OCI-LY7 (cell line): ENCODE results near the gene AATK. TPM values are rescaled to one million over a fixed set of nuclear protein-coding genes. Genes with fewer than 3 reads are reported as not detected.

ENCODE experiments used
- BruUV-seq: library from RNA; stranded (reverse); fragments of 400-500 nt; replicated peaks from 2 replicates; lab custom pipeline; 2021; lab: Mats Ljungman, UMichigan
- CTCF ChIA-PET: fragments of 300-600 bp; sonication (Branson Sonifier 250); formaldehyde crosslinking; loops from one replicate; lab custom pipeline; 2022; ENCODE audit warnings: antibody characterized with exemption; ENCODE audit not compliant: unreplicated experiment; lab: Charles Lee
- POLR2A ChIA-PET: fragments of 300-600 bp; sonication (Branson Sonifier 250); formaldehyde crosslinking; loops from one replicate; lab custom pipeline; 2022; ENCODE audit warnings: antibody characterized with exemption; lab: Charles Lee
- DNase-seq: peaks from one replicate; pipeline ENCODE4 v3.0.0-alpha.2; 2015; ENCODE audit warnings: low spot score
- H2AFZ ChIP-seq: fragments of 200-600 bp; sonication (generic), shearing (Covaris generic); 2 replicates; pipeline ENCODE4 v1.6.1; 2014; ENCODE audit warnings: mild to moderate bottlenecking, antibody characterized with exemption, low read length, moderate library complexity
- H3K27ac ChIP-seq: fragments of 200-600 bp; sonication (generic); 2 replicates; pipeline ENCODE4 v1.5.1; 2014; ENCODE audit warnings: mixed run types, low read depth, mild to moderate bottlenecking, moderate library complexity, low read length, inconsistent platforms; ENCODE audit not compliant: poor library complexity, severe bottlenecking
- H3K36me3 ChIP-seq: fragments of 200-600 bp; sonication (generic); 2 replicates; pipeline ENCODE4 v1.6.1; 2014; ENCODE audit warnings: mild to moderate bottlenecking, antibody characterized with exemption, low read length, moderate library complexity, mixed read lengths; ENCODE audit not compliant: insufficient read depth
- H3K4me1 ChIP-seq: fragments of 200-600 bp; sonication (generic); 2 replicates; pipeline ENCODE4 v1.5.1; 2014; ENCODE audit warnings: mild to moderate bottlenecking, low read length; ENCODE audit not compliant: insufficient read depth, poor library complexity, severe bottlenecking
- H3K4me2 ChIP-seq: fragments of 200-600 bp; sonication (generic); 2 replicates; pipeline ENCODE4 v1.6.1; 2014; ENCODE audit warnings: mild to moderate bottlenecking, low read length
- H3K4me3 ChIP-seq: fragments of 200-600 bp; sonication (generic); 2 replicates; pipeline ENCODE4 v1.5.1; 2014; ENCODE audit warnings: mild to moderate bottlenecking, low read depth, low read length; ENCODE audit not compliant: poor library complexity, severe bottlenecking
- H3K79me2 ChIP-seq: fragments of 200-600 bp; sonication (generic); 2 replicates; pipeline ENCODE4 v1.6.1; 2016; ENCODE audit warnings: low read depth, mild to moderate bottlenecking, low read length, moderate library complexity, mixed read lengths; ENCODE audit not compliant: insufficient read depth
- H3K9me2 ChIP-seq: fragments of 200-600 bp; sonication (generic); 2 replicates; pipeline ENCODE4 v1.6.1; 2016; ENCODE audit warnings: mild to moderate bottlenecking, low read length, mixed read lengths; ENCODE audit not compliant: insufficient read depth
- H3K9me3 ChIP-seq: fragments of 200-600 bp; sonication (generic); 2 replicates; pipeline ENCODE4 v1.6.1; 2014; ENCODE audit warnings: mild to moderate bottlenecking, mixed run types, low read length, mixed read lengths
- H4K20me1 ChIP-seq: fragments of 200-600 bp; sonication (generic); 2 replicates; pipeline ENCODE4 v1.6.1; 2014; ENCODE audit warnings: mild to moderate bottlenecking, antibody characterized with exemption, low read length, moderate library complexity, mixed read lengths; ENCODE audit not compliant: insufficient read depth
- CTCF ChIP-seq: fragments of 200-600 bp; sonication (generic); conservative IDR thresholded peaks from 2 replicates; pipeline ENCODE4 v1.5.1; 2014; ENCODE audit warnings: mild to moderate bottlenecking, antibody characterized with exemption, low read length, moderate library complexity, mixed read lengths
- EZH2phosphoT487 ChIP-seq: fragments of 200-600 bp; sonication (generic); IDR thresholded peaks from 2 replicates; pipeline ENCODE4 v1.6.1; 2018; ENCODE audit warnings: low read depth, borderline replicate concordance, mild to moderate bottlenecking, mixed run types, antibody characterized with exemption, low read length, moderate library complexity, mixed read lengths
- intact Hi-C: fragments of 100-400 bp; cut with micrococcal nuclease; formaldehyde crosslinking; loops from one replicate; pipeline ENCODE4 v1.10.0; 2022; ENCODE audit not compliant: unreplicated experiment
- total RNA-seq, 2 experiments: library from RNA; depleted of rRNA in 1 of 2; stranded (reverse); fragments of >200 nt in 1 of 2; shearing (Covaris generic) in 1 of 2; gene quantifications; 2 replicates each; pipeline ENCODE4 v1.2.3, GENCODE V29; 2014 to 2022

The AATK gene
- total RNA-seq, 2 experiments from 2014 or later: 0.03 TPM; not detected in 1

- no peak overlapping the region for H2AFZ ChIP-seq
- ChIA-PET CTCF (no interaction called here), POLR2A (no interaction called here)
- BruUV-seq: no TSS peak
- intact Hi-C loops: no loop called here
- TF ChIP-seq EZH2phosphoT487 (no peak), CTCF (no peak)
- H3K79me2 ChIP-seq: no peaks in the 10 kb centered on the region
- no peak overlapping the region for H3K27ac ChIP-seq
- no peak overlapping the region for H3K4me3 ChIP-seq
- DNase-seq: no peak
- H4K20me1 ChIP-seq: no peaks in the 10 kb centered on the region; the same call in 1 of the 2 replicates
- no peaks in the 10 kb centered on the region for H3K4me1 ChIP-seq
- no peaks in the 10 kb centered on the region for H3K36me3 ChIP-seq
- H3K9me2 ChIP-seq: no peaks in the 10 kb centered on the region
- H3K4me2 ChIP-seq: no peak overlapping the region
- H3K9me3 ChIP-seq: no peaks in the 10 kb centered on the region
Observed at GRCh38 chr17:81128338-81128737, 37.7 kb downstream of the AATK start.

- DNase-seq: no peak
- Histone ChIP-seq H3K27ac (no peak overlapping the region), H3K36me3 (no peaks in the 10 kb centered on the region), H3K4me2 (no peak overlapping the region), H4K20me1 (no peaks in the 10 kb centered on the region; the same call in 1 of the 2 replicates), H3K4me3 (no peak overlapping the region), H3K9me3 (no peaks in the 10 kb centered on the region), H3K4me1 (no peaks in the 10 kb centered on the region), H3K9me2 (no peaks in the 10 kb centered on the region), H3K79me2 (no peaks in the 10 kb centered on the region), H2AFZ (no peak overlapping the region)
- TF ChIP-seq EZH2phosphoT487 (no peak), CTCF (no peak)
- intact Hi-C loops: no loop called here
- BruUV-seq: no TSS peak
- ChIA-PET POLR2A (no interaction called here), CTCF (no interaction called here)
Observed at GRCh38 chr17:81127526-81128177, 38.4 kb downstream of the AATK start.

- no TSS peak for BruUV-seq
- intact Hi-C loops: no loop called here
- Histone ChIP-seq H3K9me2 (no peaks in the 10 kb centered on the region), H3K4me1 (no peaks in the 10 kb centered on the region), H3K36me3 (no peaks in the 10 kb centered on the region), H4K20me1 (no peaks in the 10 kb centered on the region; the same call in 1 of the 2 replicates), H3K27ac (no peak overlapping the region), H3K4me3 (no peak overlapping the region), H3K4me2 (no peak overlapping the region), H3K9me3 (no peaks in the 10 kb centered on the region), H3K79me2 (no peaks in the 10 kb centered on the region), H2AFZ (no peak overlapping the region)
- ChIA-PET CTCF (no interaction called here), POLR2A (no interaction called here)
- no peak for TF ChIP-seq CTCF
- no peak for TF ChIP-seq EZH2phosphoT487
- no peak for DNase-seq
Observed at GRCh38 chr17:81127133-81127455, 38.9 kb downstream of the AATK start.
